CD4-positive, alpha-beta T cell treated with Interleukin-17A for 1 hour (primary cell): ENCODE measurements around the gene KCNJ18.
"Not testable (repeated sequence)": the region's sequence is repeated elsewhere in the genome, so short reads cannot be mapped to it uniquely, and the experiment has no call there.

Experiments used
- DNase-seq: peaks from one replicate; pipeline ENCODE4 v3.0.0-alpha.2; 2020

The KCNJ18 gene

GRCh38 chr17:21705021-21705601 is 12.8 kb downstream of the KCNJ18 start:
- no peak for DNase-seq

GRCh38 chr17:21705746-21706145 is 13.4 kb downstream of the KCNJ18 start:
- DNase-seq, result not testable (repeated sequence)

- DNase-seq, result not testable (repeated sequence)
Measured at GRCh38 chr17:21706546-21706945, 14.2 kb downstream of the KCNJ18 start.

- DNase-seq, result not testable (repeated sequence)
Measured at GRCh38 chr17:21707131-21707530, 14.8 kb downstream of the KCNJ18 start.

GRCh38 chr17:21707711-21708611 is 15.6 kb downstream of the KCNJ18 start:
- DNase-seq, result not testable (repeated sequence)

- not testable (repeated sequence) for DNase-seq
Measured at GRCh38 chr17:21708612-21709535, 16.6 kb downstream of the KCNJ18 start.

- not testable (repeated sequence) for DNase-seq
Measured at GRCh38 chr17:21709994-21710393, 17.7 kb downstream of the KCNJ18 start.

- not testable (repeated sequence) for DNase-seq
Measured at GRCh38 chr17:21710486-21710885, 18.2 kb downstream of the KCNJ18 start.

GRCh38 chr17:21711182-21711581 is 18.9 kb downstream of the KCNJ18 start:
- DNase-seq, result no peak

GRCh38 chr17:21713020-21713419 is 20.7 kb downstream of the KCNJ18 start:
- DNase-seq, result not testable (repeated sequence)

- DNase-seq, result not testable (repeated sequence)
Measured at GRCh38 chr17:21713631-21714030, 21.3 kb downstream of the KCNJ18 start.

- not testable (repeated sequence) for DNase-seq
Measured at GRCh38 chr17:21714676-21715075, 22.4 kb downstream of the KCNJ18 start.

GRCh38 chr17:21715877-21716276 is 23.6 kb downstream of the KCNJ18 start:
- DNase-seq, result not testable (repeated sequence)

GRCh38 chr17:21718971-21719370 is 26.6 kb downstream of the KCNJ18 start:
- DNase-seq, result not testable (repeated sequence)

- not testable (repeated sequence) for DNase-seq
Measured at GRCh38 chr17:21719511-21720226, 27.3 kb downstream of the KCNJ18 start.

- not testable (repeated sequence) for DNase-seq
Measured at GRCh38 chr17:21720566-21720965, 28.2 kb downstream of the KCNJ18 start.

- not testable (repeated sequence) for DNase-seq
Measured at GRCh38 chr17:21722268-21722667, 29.9 kb downstream of the KCNJ18 start.

- DNase-seq, result not testable (repeated sequence)
Measured at GRCh38 chr17:21724216-21725006, 32.1 kb downstream of the KCNJ18 start.

GRCh38 chr17:21731076-21731475 is 38.8 kb downstream of the KCNJ18 start:
- not testable (repeated sequence) for DNase-seq

GRCh38 chr17:21733931-21734330 is 41.6 kb downstream of the KCNJ18 start:
- DNase-seq, result not testable (repeated sequence)

- DNase-seq, result not testable (repeated sequence)
Measured at GRCh38 chr17:21735814-21736213, 43.5 kb downstream of the KCNJ18 start.
